GM23248 (cell line): ENCODE results near the gene PRDX4. TPM values are rescaled to one million over a fixed set of nuclear protein-coding genes. Genes with fewer than 3 reads are reported as not detected.

Experiments used
- DNase-seq: peaks from one replicate; pipeline ENCODE4 v3.0.0-alpha.2; 2015
- H2AFZ ChIP-seq: fragments of 200-600 bp; sonication (generic); 2 replicates; pipeline ENCODE4 v1.6.1; 2016; ENCODE audit warnings: antibody characterized with exemption
- H3F3A ChIP-seq: fragments of 200-600 bp; sonication (generic); 2 replicates; pipeline ENCODE4 v1.6.1; 2016; ENCODE audit warnings: mild to moderate bottlenecking, antibody characterized with exemption, mixed run types; ENCODE audit not compliant: insufficient read depth
- H3K27ac ChIP-seq: fragments of 200-600 bp; sonication (generic); 2 replicates; pipeline ENCODE4 v1.5.1; 2016; ENCODE audit warnings: mild to moderate bottlenecking
- H3K27me3 ChIP-seq: fragments of 200-600 bp; sonication (generic); replicated peaks from 2 replicates; pipeline ENCODE4 v1.6.1; 2016; ENCODE audit warnings: mild to moderate bottlenecking; ENCODE audit not compliant: insufficient read depth
- H3K36me3 ChIP-seq: fragments of 200-600 bp; sonication (generic); 2 replicates; pipeline ENCODE4 v1.6.1; 2016; ENCODE audit warnings: low read depth, mild to moderate bottlenecking
- H3K4me1 ChIP-seq: fragments of 200-600 bp; sonication (generic); 2 replicates; pipeline ENCODE4 v1.6.1; 2016; ENCODE audit warnings: mild to moderate bottlenecking; ENCODE audit not compliant: insufficient read depth
- H3K4me2 ChIP-seq: fragments of 200-600 bp; sonication (generic); one replicate; pipeline ENCODE4 v1.6.1; 2016; ENCODE audit warnings: mild to moderate bottlenecking; ENCODE audit not compliant: unreplicated experiment
- H3K4me3 ChIP-seq: fragments of 200-600 bp; sonication (generic); 2 replicates; pipeline ENCODE4 v1.5.1; 2016; ENCODE audit warnings: mild to moderate bottlenecking
- H3K79me2 ChIP-seq: fragments of 200-600 bp; sonication (generic); 2 replicates; pipeline ENCODE4 v1.6.1; 2016; ENCODE audit warnings: mild to moderate bottlenecking; ENCODE audit not compliant: insufficient read depth
- H3K9ac ChIP-seq: fragments of 200-600 bp; sonication (generic); 2 replicates; pipeline ENCODE4 v1.6.1; 2016; ENCODE audit warnings: mild to moderate bottlenecking
- H3K9me2 ChIP-seq: fragments of 200-600 bp; sonication (generic); 2 replicates; pipeline ENCODE4 v1.6.1; 2016; ENCODE audit warnings: mixed run types, mild to moderate bottlenecking, moderate library complexity; ENCODE audit not compliant: insufficient read depth
- H3K9me3 ChIP-seq: fragments of 200-600 bp; sonication (generic); one replicate; pipeline ENCODE4 v1.6.1; 2017; ENCODE audit warnings: low read depth
- H4K20me1 ChIP-seq: fragments of 200-600 bp; sonication (generic); 2 replicates; pipeline ENCODE4 v1.6.0; 2016; ENCODE audit not compliant: insufficient read depth
- EZH2 ChIP-seq: fragments of 200-600 bp; sonication (generic); IDR thresholded peaks from 2 replicates; pipeline ENCODE4 v1.6.1; 2018; ENCODE audit warnings: antibody characterized with exemption, mild to moderate bottlenecking; ENCODE audit not compliant: insufficient read depth, poor library complexity, severe bottlenecking
- EZH2phosphoT487 ChIP-seq: fragments of 200-600 bp; sonication (generic); IDR thresholded peaks from 2 replicates; pipeline ENCODE4 v1.6.1; 2018; ENCODE audit warnings: antibody characterized with exemption, moderate library complexity, mild to moderate bottlenecking, low read depth; ENCODE audit not compliant: insufficient read depth
- WGBS, 2 experiments: methylation state at CpG; one replicate each; pipeline ENCODE4 v1.1.6; 2015 to 2017; ENCODE audit warnings: low lambda C conversion rate in 2 of 2, low coverage in 1 of 2; ENCODE audit errors: missing lambda C conversion rate in 2 of 2; 5-methylcytosine and 5-hydroxymethylcytosine counted together
- in situ Hi-C: fragments of 300-500 bp; cut with MboI; formaldehyde crosslinking; loops from 2 replicates; pipeline ENCODE4 v1.15.0; 2020
- polyA plus RNA-seq: library from polyadenylated mRNA; unstranded; fragments of >200 nt; fragmentation: Nextera tagmentation; extraction: Ambion mirVana; gene quantifications from 2 replicates; pipeline ENCODE4 v1.2.1, GENCODE V29; 2016
- total RNA-seq: library from RNA; depleted of rRNA; stranded (reverse); fragments of >200 nt; shearing (Covaris generic); gene quantifications from 2 replicates; pipeline ENCODE4 v1.2.3, GENCODE V29; 2014

The PRDX4 gene
- total and polyA plus RNA-seq, 2 experiments from 2014 or later, result 571 to 679 TPM

DNA sequence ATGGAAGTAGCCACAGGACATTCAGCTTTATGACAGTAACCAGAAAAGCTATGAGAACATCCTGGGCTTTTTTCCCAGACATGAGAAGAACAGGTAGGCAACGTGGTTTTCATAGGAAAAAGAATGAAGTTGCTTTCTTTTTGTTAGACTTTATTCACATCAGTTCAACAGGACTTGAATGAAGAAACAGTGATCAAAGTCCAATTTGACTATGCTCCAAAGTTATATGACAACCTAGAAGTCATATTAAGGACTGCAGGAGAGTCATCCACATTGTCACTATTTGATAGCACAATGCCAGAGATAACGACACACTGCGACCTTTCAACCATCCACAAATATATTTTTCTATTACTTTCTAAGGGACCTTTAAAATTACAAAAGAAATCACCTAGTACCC lies 39.2 kb upstream of the PRDX4 start:
- no peak overlapping the region for H2AFZ ChIP-seq
- no peaks in the 10 kb centered on the region for H3K36me3 ChIP-seq
- H3K9me2 ChIP-seq, result no peaks in the 10 kb centered on the region
- H3K27me3 ChIP-seq, result no peaks in the 10 kb centered on the region
- H4K20me1 ChIP-seq, result no peaks in the 10 kb centered on the region
- no peak overlapping the region for H3K27ac ChIP-seq
- H3K4me3 ChIP-seq, result no peak overlapping the region
- no peaks in the 10 kb centered on the region for H3K79me2 ChIP-seq
- TF ChIP-seq EZH2, result no peak
- no peak for TF ChIP-seq EZH2phosphoT487
- no peak for DNase-seq
- no peaks in the 10 kb centered on the region for H3K4me1 ChIP-seq
- no peak overlapping the region for H3K9ac ChIP-seq
- WGBS, 2 experiments, result 19 to 28% methylated on average over 3 of the region's 3 CpGs
- in situ Hi-C loops, result no loop called here
- no peaks in the 10 kb centered on the region for H3K9me3 ChIP-seq
- H3K4me2 ChIP-seq, result no peak overlapping the region
- no peaks in the 10 kb centered on the region for H3F3A ChIP-seq

DNA sequence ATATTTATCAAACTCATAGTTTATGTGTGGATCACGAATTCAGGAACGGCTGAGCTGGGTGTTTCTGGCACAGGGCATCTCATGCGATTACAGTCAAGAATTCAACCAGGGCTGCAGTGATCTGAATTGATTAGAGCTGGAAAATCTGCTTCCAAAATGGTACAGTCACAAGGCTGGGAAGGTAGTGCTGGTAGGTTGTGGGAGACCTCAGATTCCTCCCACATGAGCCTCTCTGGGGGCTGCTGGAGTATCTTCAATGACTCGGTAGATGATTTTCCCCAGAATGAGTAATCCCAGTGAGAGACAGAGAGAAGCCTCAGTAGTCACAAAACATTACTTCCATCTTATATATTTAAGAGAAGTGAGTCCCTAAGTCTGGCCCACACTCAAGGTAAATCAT lies 36.2 kb upstream of the PRDX4 start:
- H4K20me1 ChIP-seq, result no peaks in the 10 kb centered on the region
- peak; percentile 19 for DNase-seq
- no peak overlapping the region for H3K27ac ChIP-seq
- H3K4me2 ChIP-seq, result no peak overlapping the region
- WGBS, 2 experiments, result 64 to 67% methylated on average over 4 of the region's 4 CpGs
- H3K79me2 ChIP-seq, result no peaks in the 10 kb centered on the region
- no peak overlapping the region for H3K4me3 ChIP-seq
- H3K9ac ChIP-seq, result no peak overlapping the region
- H3K9me3 ChIP-seq, result no peaks in the 10 kb centered on the region
- no peaks in the 10 kb centered on the region for H3K36me3 ChIP-seq
- no peak overlapping the region for H2AFZ ChIP-seq
- H3K27me3 ChIP-seq, result no peaks in the 10 kb centered on the region
- H3K9me2 ChIP-seq, result no peaks in the 10 kb centered on the region
- no peak for TF ChIP-seq EZH2
- TF ChIP-seq EZH2phosphoT487, result no peak
- H3F3A ChIP-seq, result no peaks in the 10 kb centered on the region
- H3K4me1 ChIP-seq, result no peaks in the 10 kb centered on the region
- in situ Hi-C loops, result no loop called here

DNA sequence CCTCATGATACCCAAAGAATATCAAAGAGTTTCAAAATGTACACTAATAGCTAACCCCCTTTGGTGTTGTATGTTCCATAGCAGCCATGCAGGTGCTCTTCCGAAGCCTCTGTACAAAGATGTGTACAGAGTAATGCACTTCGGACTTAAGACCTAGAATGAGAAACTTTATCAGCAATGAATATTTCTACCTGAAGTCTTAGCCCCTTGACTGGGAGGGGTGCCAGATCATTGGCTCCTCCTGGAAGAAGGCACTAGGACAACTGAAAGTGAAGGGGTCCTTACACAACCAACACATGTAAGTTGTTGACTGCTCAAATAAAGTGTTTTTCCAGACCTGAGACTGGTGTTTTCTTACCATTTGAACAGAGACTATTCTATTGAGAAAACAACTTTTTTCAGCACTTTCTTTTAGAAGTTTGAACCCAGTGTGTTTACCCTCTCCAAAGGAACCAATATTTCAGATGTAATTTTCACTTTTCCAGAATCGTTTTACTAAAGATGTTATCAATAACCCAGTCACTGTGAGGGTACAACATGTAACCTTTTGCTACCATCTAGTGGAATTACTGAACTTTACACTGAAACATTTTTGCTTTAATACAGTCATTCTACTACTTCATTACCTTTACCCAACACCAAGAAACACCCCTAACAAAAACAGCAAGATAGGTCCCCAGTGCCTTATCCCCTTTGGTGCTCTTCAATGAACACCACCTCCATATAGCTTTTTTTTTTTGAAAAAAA lies 33.3 kb upstream of the PRDX4 start:
- no peaks in the 10 kb centered on the region for H3K9me3 ChIP-seq
- 64 to 66% methylated on average over 3 of the region's 3 CpGs for WGBS, 2 experiments
- H4K20me1 ChIP-seq, result no peaks in the 10 kb centered on the region
- peak; percentile 16 for DNase-seq
- TF ChIP-seq EZH2phosphoT487 (no peak), EZH2 (no peak)
- H3K4me3 ChIP-seq, result no peak overlapping the region
- no peak overlapping the region for H3K9ac ChIP-seq
- no peak overlapping the region for H3K4me2 ChIP-seq
- H3K4me1 ChIP-seq, result no peaks in the 10 kb centered on the region
- no peak overlapping the region for H3K27ac ChIP-seq
- no peaks in the 10 kb centered on the region for H3K36me3 ChIP-seq
- in situ Hi-C loops, result no loop called here
- no peaks in the 10 kb centered on the region for H3K27me3 ChIP-seq
- no peaks in the 10 kb centered on the region for H3K9me2 ChIP-seq
- no peaks in the 10 kb centered on the region for H3F3A ChIP-seq
- no peaks in the 10 kb centered on the region for H3K79me2 ChIP-seq
- no peak overlapping the region for H2AFZ ChIP-seq

DNA sequence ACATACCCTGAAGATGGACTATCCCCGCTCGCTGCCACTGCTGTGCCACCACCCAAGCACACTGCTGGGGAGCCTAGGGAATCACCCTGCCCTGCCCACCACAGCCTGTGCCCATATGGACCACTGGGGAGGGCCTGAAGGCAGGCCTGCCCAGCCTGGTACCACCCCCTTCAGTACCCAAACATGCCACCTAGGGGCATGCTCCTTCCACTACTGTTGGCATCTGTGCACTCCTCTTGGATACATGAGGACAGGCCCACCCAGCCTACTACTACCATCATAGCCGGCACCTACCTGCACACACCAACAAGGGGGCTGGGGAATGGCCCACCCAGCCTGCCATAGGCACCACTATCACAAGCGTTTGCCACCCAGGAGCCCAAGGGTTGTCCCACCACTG lies 30.1 kb upstream of the PRDX4 start:
- Histone ChIP-seq H3K4me3 (no peak overlapping the region), H3K27ac (no peak overlapping the region), H2AFZ (no peak overlapping the region), H3K9me2 (no peaks in the 10 kb centered on the region), H3K4me2 (no peak overlapping the region), H3F3A (no peaks in the 10 kb centered on the region), H3K4me1 (no peaks in the 10 kb centered on the region), H3K36me3 (no peaks in the 10 kb centered on the region), H3K9ac (no peak overlapping the region), H4K20me1 (no peaks in the 10 kb centered on the region), H3K27me3 (no peaks in the 10 kb centered on the region), H3K9me3 (no peaks in the 10 kb centered on the region), H3K79me2 (no peaks in the 10 kb centered on the region)
- DNase-seq, result no peak
- whole genome bisulfite sequencing, 2 experiments, result 83 to 94% methylated on average over 2 to 4 of the region's 4 CpGs
- TF ChIP-seq EZH2phosphoT487, result no peak
- TF ChIP-seq EZH2, result no peak
- in situ Hi-C loops, result no loop called here
